Motor neuron (in vitro differentiated cells): ENCODE results near the gene GTF2F2. TPM values are rescaled to one million over a fixed set of nuclear protein-coding genes. Genes with fewer than 3 reads are reported as not detected.
A peak's percentile ranks its signal among the peaks of the same experiment; 100 is the strongest.

Experiments
- ATAC-seq, 8 experiments: fragments of 200-7000 bp; cut with Tn5 transposase; replicated peaks in 6 of 8; 2 replicates each; pipeline ENCODE4 v1.8.0; 2021; ENCODE audit warnings: mild to moderate bottlenecking in 8 of 8, moderate library complexity in 8 of 8
- H3K27ac ChIP-seq, 2 donors: fragments of 250-450 bp; sonication (Bioruptor Pico); 2 replicates each; pipeline ENCODE4 v1.9.0; 2021; ENCODE audit warnings: antibody characterized with exemption in 2 of 2, mild to moderate bottlenecking in 2 of 2, moderate library complexity in 1 of 2
- H3K4me1 ChIP-seq, 2 donors: fragments of 250-450 bp; sonication (Bioruptor Pico); replicated peaks in 1 of 2; 2 replicates each; pipeline ENCODE4 v1.6.1; 2021; ENCODE audit warnings: antibody characterized with exemption in 2 of 2, mild to moderate bottlenecking in 2 of 2, moderate library complexity in 1 of 2
- H3K4me3 ChIP-seq, 5 donors: fragments of 250-450 bp; sonication (Bioruptor Pico); 2 replicates each; pipeline ENCODE4 v1.9.0; 2021; ENCODE audit warnings: antibody characterized with exemption in 5 of 5, mild to moderate bottlenecking in 5 of 5, moderate library complexity in 4 of 5
- WGBS, 10 experiments: fragments of 450-650 bp; shearing (Covaris generic); methylation state at CpG; one replicate each; pipeline ENCODE4 v1.0.0; 2022; 5-methylcytosine and 5-hydroxymethylcytosine counted together
- in situ Hi-C, 9 experiments: fragments of 400-800 bp; cut with MboI; loops; one replicate each; pipeline ENCODE4 v1.15.0; 2021; ENCODE audit warnings: low sequenced_read_pairs in 9 of 9, low pct_unique_long_range_greater_than_20kb in 2 of 9; ENCODE audit not compliant: unreplicated experiment in 9 of 9
- total RNA-seq, 8 experiments: library from RNA; unstranded; fragments of 300-600 nt; gene quantifications; 2 replicates each; pipeline versions ENCODE4 v1.2.3 to v1.2.4, GENCODE V29; 2022

GTF2F2 gene
- total RNA-seq, 8 experiments from 2014 or later = 22.9 to 39.7 (median 33.4) TPM

- peaks cover 18 to 28% of the 10 kb centered on the region in 2 donors for H3K4me1 ChIP-seq
- in situ Hi-C loops = no loop called here
- WGBS, 10 experiments = 13 to 100% (median 77%) methylated on average over 2 to 3 of the region's 3 CpGs; no CpG with 5 or more reads in 1 of the 10 experiments
- no peak for ATAC-seq
- H3K4me3 ChIP-seq = no peak overlapping the region
- no peak overlapping the region for H3K27ac ChIP-seq
These were observed 16.0 kb upstream of the GTF2F2 start for GRCh38 chr13:45104261-45104660.

GRCh38 chr13:45105895-45106294 is 14.4 kb upstream of the GTF2F2 start:
- H3K4me1 ChIP-seq = peaks cover 18 to 28% of the 10 kb centered on the region in 2 donors
- in situ Hi-C loops = no loop called here
- no peak overlapping the region for H3K27ac ChIP-seq
- H3K4me3 ChIP-seq = no peak overlapping the region
- no peak for ATAC-seq
- WGBS, 10 experiments = 60 to 100% (median 89%) methylated on average over 1 to 5 of the region's 5 CpGs; no CpG with 5 or more reads in 5 of the 10 experiments

- H3K4me1 ChIP-seq = peaks cover 6 to 16% of the 10 kb centered on the region in 2 donors
- H3K4me3 ChIP-seq = no peak overlapping the region
- ATAC-seq = no peak
- 0 to 50% (median 33%) methylated on average over 1 of the region's 1 CpG; no CpG with 5 or more reads in 5 of the 10 experiments for WGBS, 10 experiments
- in situ Hi-C loops = no loop called here
- H3K27ac ChIP-seq = no peak overlapping the region
These were observed 12.8 kb upstream of the GTF2F2 start for GRCh38 chr13:45107539-45107938.

GRCh38 chr13:45108716-45109101 is 11.6 kb upstream of the GTF2F2 start:
- in situ Hi-C loops = no loop called here
- WGBS, 10 experiments = 40 to 100% (median 80%) methylated on average over 1 to 8 of the region's 11 CpGs; no CpG with 5 or more reads in 3 of the 10 experiments
- peak in 1 of 8 experiments; percentile 20 for ATAC-seq
- Histone ChIP-seq H3K4me1 (peaks cover 9 to 18% of the 10 kb centered on the region in 2 donors), H3K27ac (no peak overlapping the region), H3K4me3 (no peak overlapping the region)

DNA sequence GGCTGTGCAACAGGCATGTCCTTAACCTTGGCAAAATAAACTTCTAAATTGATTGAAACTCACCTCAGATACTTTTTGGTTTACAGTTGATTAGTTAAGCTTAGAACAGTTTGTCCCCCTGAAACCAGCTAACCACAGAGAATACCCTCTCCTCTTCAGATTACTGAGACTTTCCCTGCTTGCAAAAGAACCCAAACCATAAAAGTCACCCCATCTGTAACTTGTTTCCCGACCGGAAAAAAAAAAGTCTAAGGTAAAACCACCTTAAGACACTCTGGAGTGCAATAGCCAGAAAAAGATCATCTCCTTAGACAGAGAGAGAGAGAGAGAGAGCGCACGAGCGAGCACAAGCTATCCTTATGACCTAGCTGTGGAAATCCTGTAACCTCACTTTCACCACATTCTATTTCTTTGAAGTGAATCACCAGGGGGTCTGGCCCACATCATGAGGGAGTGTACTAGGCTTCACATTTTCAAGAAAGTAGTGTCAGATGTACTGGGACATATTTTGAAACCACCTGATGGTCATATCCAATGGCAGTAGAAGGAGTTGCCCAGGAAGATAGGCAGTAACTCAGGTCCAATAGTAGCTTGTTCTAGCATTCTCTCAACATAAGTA is 11.1 kb upstream of the GTF2F2 start:
- H3K4me3 ChIP-seq = no peak overlapping the region
- H3K4me1 ChIP-seq = peaks cover 12 to 18% of the 10 kb centered on the region in 2 donors
- 0 to 100% (median 83%) methylated on average over 1 to 5 of the region's 5 CpGs; no CpG with 5 or more reads in 3 of the 10 experiments for WGBS, 10 experiments
- in situ Hi-C loops = no loop called here
- ATAC-seq = peak in 2 of 8 experiments; percentile 28 to 37
- no peak overlapping the region for H3K27ac ChIP-seq

- H3K4me1 ChIP-seq = peaks cover 18% of the 10 kb centered on the region in 2 donors
- 17 to 97% (median 37%) methylated on average over 1 to 4 of the region's 4 CpGs for WGBS, 10 experiments
- ATAC-seq = peak in 5 of 8 experiments; percentile 71 to 97 (median 93)
- H3K4me3 ChIP-seq = no peak overlapping the region
- in situ Hi-C loops = no loop called here
- peak overlapping the region; percentile 22 to 24 for H3K27ac ChIP-seq
These were observed 6.8 kb upstream of the GTF2F2 start for GRCh38 chr13:45113233-45114224.

DNA sequence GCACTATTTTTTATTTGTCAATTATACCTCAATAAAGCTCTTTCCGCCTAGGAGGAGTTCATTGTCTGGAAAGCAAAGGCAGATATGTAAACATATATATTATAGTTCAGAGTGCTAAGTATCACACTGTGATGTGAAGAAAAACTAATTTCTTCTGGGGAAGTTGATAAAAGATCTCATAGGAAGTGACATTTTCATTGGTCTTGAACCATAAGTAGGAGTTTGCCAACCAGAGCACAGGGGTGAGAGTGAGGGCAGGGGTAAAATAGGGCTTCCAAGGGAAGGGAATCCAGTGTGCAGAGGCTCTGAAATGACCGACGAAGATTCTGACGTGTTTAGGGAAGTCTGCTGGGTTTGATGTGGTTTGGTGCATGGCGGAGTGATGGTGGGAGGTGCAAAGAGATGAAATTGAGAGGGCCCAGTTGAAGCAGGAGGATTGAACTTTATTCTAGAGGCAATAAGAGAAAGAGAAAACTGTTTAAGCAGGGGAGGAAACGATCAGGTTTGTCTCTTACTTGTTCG is 780 bp upstream of the GTF2F2 start:
- Histone ChIP-seq H3K4me3 (peak overlapping the region; percentile 83 to 98 (median 88)), H3K4me1 (peaks cover 16 to 17% of the 10 kb centered on the region in 2 donors), H3K27ac (peak overlapping the region in 1 of 2 donors; percentile 81)
- WGBS, 10 experiments = 6 to 67% (median 20%) methylated on average over 1 to 7 of the region's 7 CpGs; no CpG with 5 or more reads in 1 of the 10 experiments
- ATAC-seq = peak; percentile 18 to 35 (median 24)
- in situ Hi-C loops = no loop called here

DNA sequence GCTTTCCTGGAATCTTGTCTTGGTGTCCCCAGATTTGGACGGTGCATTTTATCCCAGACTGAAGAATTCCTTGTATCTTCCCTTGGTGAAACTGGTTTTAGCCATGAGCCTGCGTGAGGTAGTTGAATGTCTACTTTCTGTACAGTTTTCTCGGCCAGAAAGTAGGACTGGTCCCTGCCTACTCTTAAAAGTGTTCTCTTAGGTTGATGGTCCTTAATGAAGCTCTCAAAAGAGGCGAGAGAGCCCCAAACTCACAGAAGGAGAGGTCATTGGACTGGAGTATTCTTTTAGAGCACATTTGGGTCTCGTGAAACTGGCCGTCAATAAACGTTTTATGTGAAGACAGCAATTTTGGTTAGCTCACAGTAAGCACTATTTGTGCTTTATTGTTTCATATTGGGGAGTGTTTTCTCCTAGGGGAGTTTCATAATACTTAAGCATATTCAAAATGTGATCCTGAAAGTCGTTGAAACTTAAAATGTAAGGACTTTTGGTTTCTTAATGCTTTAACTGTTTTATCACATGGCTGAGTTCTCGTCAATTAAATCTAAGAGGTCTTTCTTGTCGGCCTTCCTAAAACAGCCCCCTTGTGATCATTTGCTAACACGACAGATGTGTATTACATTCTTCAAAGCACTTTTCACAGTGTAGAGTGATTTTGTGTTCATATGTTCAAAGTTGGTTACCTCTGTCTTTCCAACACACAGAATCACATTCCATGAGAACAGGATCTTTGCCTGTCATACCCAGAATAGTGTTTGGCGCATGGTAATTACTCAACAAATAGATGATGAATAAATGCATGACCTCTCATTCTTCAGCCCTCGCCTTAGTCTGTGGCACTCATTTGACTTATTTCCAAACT is 889 bp downstream of the GTF2F2 start:
- ATAC-seq = peak in 3 of 8 experiments; percentile 20 to 52 (median 37)
- Histone ChIP-seq H3K4me3 (peak overlapping the region; percentile 83 to 98 (median 88)), H3K27ac (peak overlapping the region; percentile 77 to 81), H3K4me1 (peaks cover 13 to 16% of the 10 kb centered on the region in 2 donors)
- WGBS, 10 experiments = 0 to 23% (median 5%) methylated on average over 1 to 12 of the region's 13 CpGs
- in situ Hi-C loops = no loop called here

DNA sequence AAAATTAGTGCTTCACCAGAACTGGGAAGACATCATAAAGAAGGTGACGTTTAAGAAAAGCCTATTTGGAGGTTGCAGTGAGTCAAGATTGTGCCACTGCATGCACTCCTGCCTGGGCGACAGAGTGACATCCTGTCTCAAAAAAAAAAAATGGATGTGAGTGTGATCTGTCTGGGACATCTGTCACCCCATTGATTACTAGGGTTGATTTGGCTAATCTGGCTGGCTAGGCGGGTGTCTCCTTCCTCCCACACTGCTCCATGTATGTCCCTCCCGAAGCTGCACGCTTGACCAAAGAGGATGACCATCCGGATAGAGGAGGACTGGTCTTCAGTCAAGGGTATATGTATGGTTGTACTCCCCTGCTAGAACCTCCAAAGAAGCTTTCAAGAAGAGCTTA is 2.6 kb downstream of the GTF2F2 start:
- WGBS, 10 experiments = 75 to 100% (median 95%) methylated on average over 1 to 5 of the region's 6 CpGs; no CpG with 5 or more reads in 1 of the 10 experiments
- no peak overlapping the region for H3K27ac ChIP-seq
- H3K4me1 ChIP-seq = peaks cover 13 to 16% of the 10 kb centered on the region in 2 donors
- no peak overlapping the region for H3K4me3 ChIP-seq
- no peak for ATAC-seq
- in situ Hi-C loops = no loop called here

DNA sequence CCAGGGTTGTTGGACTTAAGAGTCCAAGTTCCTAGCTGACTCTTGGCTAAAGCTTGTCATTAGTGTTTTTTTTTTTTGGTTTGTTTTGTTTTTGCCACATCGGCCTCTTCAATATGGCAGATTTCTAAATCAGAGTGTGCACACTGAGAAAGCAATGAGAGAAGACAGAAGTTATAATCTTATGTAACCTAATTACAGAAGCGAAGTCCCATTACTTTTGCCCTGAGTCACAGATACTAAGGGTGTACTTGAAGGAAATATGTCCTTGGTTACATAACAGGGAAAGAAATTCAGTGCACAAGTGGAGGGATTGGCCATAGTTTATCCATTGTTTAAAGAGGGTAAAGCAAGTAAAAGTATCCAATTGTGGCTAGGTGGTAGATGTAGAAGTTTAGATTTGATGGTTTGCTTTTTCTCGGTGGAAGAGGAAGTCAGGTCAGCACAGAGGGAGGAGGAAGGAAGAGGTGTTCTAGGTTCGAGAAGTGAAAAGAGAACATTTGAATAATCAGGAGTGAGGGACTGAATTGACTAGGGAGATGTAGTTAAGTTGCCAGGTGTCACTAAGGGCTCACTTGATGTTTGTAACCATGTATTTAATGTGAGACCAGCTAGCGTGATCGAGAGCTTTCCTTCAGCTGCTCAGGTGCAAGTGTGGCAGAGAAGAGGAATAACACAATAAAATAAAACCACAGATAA is 12.2 kb downstream of the GTF2F2 start:
- Histone ChIP-seq H3K4me1 (no peaks in the 10 kb centered on the region), H3K27ac (no peak overlapping the region), H3K4me3 (no peak overlapping the region)
- in situ Hi-C loops = no loop called here
- WGBS, 10 experiments = 75 to 98% (median 95%) methylated on average over 2 to 6 of the region's 6 CpGs
- ATAC-seq = no peak

DNA sequence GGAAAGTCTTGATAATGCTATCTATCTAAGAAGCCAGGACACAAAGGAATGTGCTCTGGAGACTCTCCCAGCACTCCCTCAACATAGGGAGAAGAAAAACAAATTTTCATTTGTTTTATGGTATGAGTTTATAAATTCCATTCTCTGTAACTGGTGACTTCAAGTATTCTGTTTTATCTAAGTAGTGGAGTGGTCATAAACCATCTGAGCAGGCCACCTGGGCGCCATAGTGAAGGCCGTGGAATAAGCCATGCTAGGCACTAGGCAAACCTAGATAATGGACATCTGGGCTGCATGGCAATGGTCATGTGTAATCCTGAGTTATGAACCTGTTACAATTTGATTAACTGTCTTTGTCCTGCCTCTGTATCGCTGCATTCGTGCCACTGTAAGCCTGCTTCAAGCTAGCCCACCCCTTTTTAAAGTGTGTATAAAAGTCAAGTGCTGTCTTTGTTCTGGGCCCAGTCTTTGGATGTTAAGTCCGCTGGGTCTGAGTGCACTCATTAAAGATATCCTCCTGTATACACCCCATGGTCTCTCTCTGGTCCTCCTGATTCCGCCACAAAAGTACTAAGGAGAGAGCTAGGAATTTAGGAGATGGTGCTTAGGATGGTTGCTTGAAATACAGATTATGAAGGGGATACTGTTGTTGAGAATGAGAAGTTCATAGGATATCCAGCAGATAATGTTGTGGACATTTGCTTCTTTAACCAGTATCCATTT is 13.2 kb downstream of the GTF2F2 start:
- H3K4me1 ChIP-seq = no peaks in the 10 kb centered on the region
- ATAC-seq = no peak
- no peak overlapping the region for H3K27ac ChIP-seq
- no peak overlapping the region for H3K4me3 ChIP-seq
- WGBS, 10 experiments = 40 to 97% (median 93%) methylated on average over 1 to 6 of the region's 6 CpGs; no CpG with 5 or more reads in 1 of the 10 experiments
- in situ Hi-C loops = no loop called here
